PFSK-1 (cell line): Measurements from ENCODE around the gene MTCH1.

ENCODE experiments used
- FOXP2 ChIP-seq: optimal IDR thresholded peaks from 2 replicates; pipeline ENCODE3; 2011; ENCODE audit warnings: borderline replicate concordance, control low read depth, inconsistent platforms; ENCODE audit not compliant: insufficient read depth; ENCODE audit errors: extremely low read length, extremely low read depth
- POLR2AphosphoS5 ChIP-seq: IDR thresholded peaks from 2 replicates; pipeline ENCODE4 v1.6.1; 2012; ENCODE audit warnings: low read depth, mild to moderate bottlenecking, control low read depth, low read length, moderate library complexity
- REST ChIP-seq, 2 experiments: IDR thresholded peaks; 2 replicates each; pipeline versions ENCODE4 v1.6.1 to v1.8.0; 2011 to 2012; ENCODE audit warnings: low read depth in 2 of 2, low read length in 2 of 2, control low read depth in 1 of 2, inconsistent platforms in 1 of 2, mild to moderate bottlenecking in 1 of 2, moderate library complexity in 1 of 2; ENCODE audit not compliant: insufficient read depth in 1 of 2
- SIN3A ChIP-seq: IDR thresholded peaks from 2 replicates; pipeline ENCODE4 v1.6.1; 2012; ENCODE audit warnings: mild to moderate bottlenecking, low read length, moderate library complexity, borderline replicate concordance; ENCODE audit not compliant: insufficient read depth
- TAF1 ChIP-seq: IDR thresholded peaks from 2 replicates; pipeline ENCODE4 v1.6.1; 2012; ENCODE audit warnings: low read length, control low read depth, borderline replicate concordance; ENCODE audit not compliant: insufficient read depth

Gene MTCH1

GRCh38 chr6:36934901-36935300 is 51.1 kb downstream of the MTCH1 start:
- TF ChIP-seq FOXP2, result no peak
- TF ChIP-seq POLR2AphosphoS5, result no peak
- no peak for TF ChIP-seq SIN3A
- TF ChIP-seq REST (IDR thresholded peaks at IDR 0.05; ENCODE audit: insufficient read depth in 1 of 2, low read depth in 2 of 2, low read length in 2 of 2), result no peak

GRCh38 chr6:36933519-36933918 is 52.5 kb downstream of the MTCH1 start:
- TF ChIP-seq REST (IDR thresholded peaks at IDR 0.05; ENCODE audit: insufficient read depth in 1 of 2, low read depth in 2 of 2, low read length in 2 of 2), result no peak
- TF ChIP-seq FOXP2, result no peak
- no peak for TF ChIP-seq TAF1
- TF ChIP-seq SIN3A, result no peak
- TF ChIP-seq POLR2AphosphoS5, result no peak

GRCh38 chr6:36933102-36933501 is 52.9 kb downstream of the MTCH1 start:
- no peak for TF ChIP-seq FOXP2
- no peak for TF ChIP-seq REST (IDR thresholded peaks at IDR 0.05; ENCODE audit: insufficient read depth in 1 of 2, low read depth in 2 of 2, low read length in 2 of 2)
- TF ChIP-seq POLR2AphosphoS5, result no peak
- no peak for TF ChIP-seq SIN3A
- TF ChIP-seq TAF1, result no peak

GRCh38 chr6:36930483-36930882 is 55.5 kb downstream of the MTCH1 start:
- TF ChIP-seq POLR2AphosphoS5 (no peak), REST (IDR thresholded peaks at IDR 0.05; ENCODE audit: insufficient read depth in 1 of 2, low read depth in 2 of 2, low read length in 2 of 2) (no peak), SIN3A (no peak), TAF1 (no peak)

GRCh38 chr6:36929607-36930006 is 56.4 kb downstream of the MTCH1 start:
- TF ChIP-seq POLR2AphosphoS5 (no peak), TAF1 (no peak), FOXP2 (no peak), SIN3A (no peak), REST (IDR thresholded peaks at IDR 0.05; ENCODE audit: insufficient read depth in 1 of 2, low read depth in 2 of 2, low read length in 2 of 2) (no peak)
